Upper lobe of right lung (tissue), 1 donor: ENCODE measurements around the gene PON1. TPM values are rescaled to one million over a fixed set of nuclear protein-coding genes. Genes with fewer than 3 reads are reported as not detected.

Experiments
- ATAC-seq: fragments of 200-7000 bp; cut with Tn5 transposase; one replicate; pipeline ENCODE4 v1.9.1; 2020; ENCODE audit warnings: mild to moderate bottlenecking, moderate library complexity
- DNase-seq: peaks from one replicate; pipeline ENCODE4 v3.0.0-alpha.2; 2020
- H3K27ac ChIP-seq: fragments of 200-600 bp; one replicate; pipeline ENCODE4 v1.8.0; 2022
- H3K27me3 ChIP-seq: fragments of 200-600 bp; one replicate; pipeline ENCODE4 v1.8.0; 2022; ENCODE audit warnings: mild to moderate bottlenecking
- H3K36me3 ChIP-seq: fragments of 200-600 bp; one replicate; pipeline ENCODE4 v1.8.0; 2022
- H3K4me1 ChIP-seq: fragments of 200-600 bp; one replicate; pipeline ENCODE4 v1.8.0; 2022
- H3K4me3 ChIP-seq: fragments of 200-600 bp; one replicate; pipeline ENCODE4 v1.8.0; 2022; ENCODE audit warnings: mild to moderate bottlenecking
- H3K9me3 ChIP-seq: fragments of 200-600 bp; one replicate; pipeline ENCODE4 v1.8.0; 2022
- intact Hi-C: fragments of 100-400 bp; cut with DNase I; formaldehyde crosslinking; loops from one replicate; pipeline ENCODE4 v1.11.0; 2022
- long read RNA-seq: library from polyadenylated mRNA; unstranded; transcript quantifications from one replicate; pipeline ENCODE4 v2.0.0, GENCODE V29; 2021
- total RNA-seq: library from RNA; stranded (reverse); fragmentation: NEBNext Ultra II Directional; extraction: Animal tissue kit (Norgen Biotek cat#: 25700); gene quantifications from one replicate; pipeline ENCODE4 v1.2.1, GENCODE V29; 2021
- TF ChIP-seq, protein P1 (sequence below): fragments of 200-600 bp; IDR thresholded peaks from one replicate; pipeline ENCODE4 v1.8.0; 2022; ENCODE audit warnings: antibody characterized with exemption
- donor health status: DM: no; HTN: yes; CAD: no; lungs with severe emphysema.

PON1 gene
- 0.49 TPM for total RNA-seq
- long read RNA-seq: 0 reads

GRCh38 chr7:95324431-95324830, at the start of gene PON1:
TSS of gene PON1 (minus strand) at chr7:95324532. CDS start at chr7:95324475, 57 bp downstream.
- peaks cover 6% of the 10 kb centered on the region for H3K27me3 ChIP-seq
- peak; percentile 53 for ATAC-seq
- intact Hi-C loops: no loop called here
- TF ChIP-seq, protein P1, sequence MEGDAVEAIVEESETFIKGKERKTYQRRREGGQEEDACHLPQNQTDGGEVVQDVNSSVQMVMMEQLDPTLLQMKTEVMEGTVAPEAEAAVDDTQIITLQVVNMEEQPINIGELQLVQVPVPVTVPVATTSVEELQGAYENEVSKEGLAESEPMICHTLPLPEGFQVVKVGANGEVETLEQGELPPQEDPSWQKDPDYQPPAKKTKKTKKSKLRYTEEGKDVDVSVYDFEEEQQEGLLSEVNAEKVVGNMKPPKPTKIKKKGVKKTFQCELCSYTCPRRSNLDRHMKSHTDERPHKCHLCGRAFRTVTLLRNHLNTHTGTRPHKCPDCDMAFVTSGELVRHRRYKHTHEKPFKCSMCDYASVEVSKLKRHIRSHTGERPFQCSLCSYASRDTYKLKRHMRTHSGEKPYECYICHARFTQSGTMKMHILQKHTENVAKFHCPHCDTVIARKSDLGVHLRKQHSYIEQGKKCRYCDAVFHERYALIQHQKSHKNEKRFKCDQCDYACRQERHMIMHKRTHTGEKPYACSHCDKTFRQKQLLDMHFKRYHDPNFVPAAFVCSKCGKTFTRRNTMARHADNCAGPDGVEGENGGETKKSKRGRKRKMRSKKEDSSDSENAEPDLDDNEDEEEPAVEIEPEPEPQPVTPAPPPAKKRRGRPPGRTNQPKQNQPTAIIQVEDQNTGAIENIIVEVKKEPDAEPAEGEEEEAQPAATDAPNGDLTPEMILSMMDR: no peak
- no peaks in the 10 kb centered on the region for H3K4me1 ChIP-seq
- no peak within 1 kb of the TSS for H3K27ac ChIP-seq
- no peak for DNase-seq
- no peaks in the 10 kb centered on the region for H3K9me3 ChIP-seq
- no peak within 1 kb of the TSS for H3K4me3 ChIP-seq
- no peaks in the 10 kb centered on the region for H3K36me3 ChIP-seq

- intact Hi-C loops: no loop called here
- H3K4me3 ChIP-seq: no peak overlapping the region
- TF ChIP-seq, protein P1: no peak
- no peaks in the 10 kb centered on the region for H3K9me3 ChIP-seq
- no peaks in the 10 kb centered on the region for H3K4me1 ChIP-seq
- no peaks in the 10 kb centered on the region for H3K27me3 ChIP-seq
- DNase-seq (no peak), ATAC-seq (peak; percentile 61)
- H3K27ac ChIP-seq: no peak overlapping the region
- H3K36me3 ChIP-seq: no peaks in the 10 kb centered on the region
Measured at GRCh38 chr7:95373323-95373722, 49.0 kb upstream of the PON1 start.

GRCh38 chr7:95368235-95368634, 43.9 kb upstream of the PON1 start:
- ATAC-seq (no peak), DNase-seq (no peak)
- no peak overlapping the region for H3K27ac ChIP-seq
- H3K9me3 ChIP-seq: no peaks in the 10 kb centered on the region
- H3K36me3 ChIP-seq: no peaks in the 10 kb centered on the region
- no peaks in the 10 kb centered on the region for H3K27me3 ChIP-seq
- no peaks in the 10 kb centered on the region for H3K4me1 ChIP-seq
- H3K4me3 ChIP-seq: no peak overlapping the region
- TF ChIP-seq, protein P1: no peak
- intact Hi-C loops: no loop called here

- Histone ChIP-seq H3K27ac (no peak overlapping the region), H3K4me1 (no peaks in the 10 kb centered on the region), H3K36me3 (no peaks in the 10 kb centered on the region), H3K27me3 (no peaks in the 10 kb centered on the region), H3K4me3 (no peak overlapping the region), H3K9me3 (no peaks in the 10 kb centered on the region)
- intact Hi-C loops: no loop called here
- TF ChIP-seq, protein P1: no peak
- peak; percentile 81 for ATAC-seq
- no peak for DNase-seq
Measured at GRCh38 chr7:95367606-95368005, 43.3 kb upstream of the PON1 start.

DNA sequence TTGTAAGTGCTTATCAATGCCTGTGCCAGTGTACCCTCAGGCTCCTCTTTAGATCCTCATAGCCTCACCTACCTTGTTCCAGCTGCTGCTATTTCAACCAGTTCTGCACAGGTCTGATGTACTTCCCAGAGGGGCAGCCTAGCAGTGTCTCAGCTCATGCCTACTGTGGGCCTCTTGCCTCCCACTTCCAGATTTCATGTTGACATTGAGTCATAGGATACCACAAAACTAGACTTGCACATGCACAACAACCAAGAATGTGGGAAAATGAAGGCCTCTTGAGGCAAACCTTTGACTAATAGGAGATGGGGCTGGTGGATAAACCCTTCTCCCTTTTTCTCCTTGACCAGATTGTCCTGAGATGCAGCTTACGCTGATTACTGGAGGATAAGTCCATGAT, 40.8 kb upstream of the PON1 start:
- H3K36me3 ChIP-seq: no peaks in the 10 kb centered on the region
- no peak overlapping the region for H3K27ac ChIP-seq
- no peaks in the 10 kb centered on the region for H3K9me3 ChIP-seq
- DNase-seq: no peak
- intact Hi-C loops: no loop called here
- no peak overlapping the region for H3K4me3 ChIP-seq
- H3K4me1 ChIP-seq: no peaks in the 10 kb centered on the region
- TF ChIP-seq, protein P1: no peak
- ATAC-seq: peak; percentile 28
- H3K27me3 ChIP-seq: no peaks in the 10 kb centered on the region

GRCh38 chr7:95357623-95358022, 33.3 kb upstream of the PON1 start:
- no peaks in the 10 kb centered on the region for H3K4me1 ChIP-seq
- no peaks in the 10 kb centered on the region for H3K36me3 ChIP-seq
- H3K4me3 ChIP-seq: no peak overlapping the region
- no peaks in the 10 kb centered on the region for H3K27me3 ChIP-seq
- H3K9me3 ChIP-seq: no peaks in the 10 kb centered on the region
- DNase-seq (no peak), ATAC-seq (no peak)
- intact Hi-C loops: no loop called here
- TF ChIP-seq, protein P1: no peak
- no peak overlapping the region for H3K27ac ChIP-seq
